GM18505 (cell line): Measurements from ENCODE around the gene SPATA6L.

Experiments used
- ATAC-seq: cut with Tn5 transposase; IDR thresholded peaks from one replicate; pipeline ENCODE4 v1.9.1; 2021; ENCODE audit not compliant: unreplicated experiment
- POLR2A ChIP-seq: IDR thresholded peaks from 4 replicates; pipeline ENCODE4 v1.6.1; 2011; ENCODE audit warnings: borderline replicate concordance; ENCODE audit not compliant: insufficient read depth, insufficient read length; ENCODE audit errors: extremely low read depth

The SPATA6L gene

DNA sequence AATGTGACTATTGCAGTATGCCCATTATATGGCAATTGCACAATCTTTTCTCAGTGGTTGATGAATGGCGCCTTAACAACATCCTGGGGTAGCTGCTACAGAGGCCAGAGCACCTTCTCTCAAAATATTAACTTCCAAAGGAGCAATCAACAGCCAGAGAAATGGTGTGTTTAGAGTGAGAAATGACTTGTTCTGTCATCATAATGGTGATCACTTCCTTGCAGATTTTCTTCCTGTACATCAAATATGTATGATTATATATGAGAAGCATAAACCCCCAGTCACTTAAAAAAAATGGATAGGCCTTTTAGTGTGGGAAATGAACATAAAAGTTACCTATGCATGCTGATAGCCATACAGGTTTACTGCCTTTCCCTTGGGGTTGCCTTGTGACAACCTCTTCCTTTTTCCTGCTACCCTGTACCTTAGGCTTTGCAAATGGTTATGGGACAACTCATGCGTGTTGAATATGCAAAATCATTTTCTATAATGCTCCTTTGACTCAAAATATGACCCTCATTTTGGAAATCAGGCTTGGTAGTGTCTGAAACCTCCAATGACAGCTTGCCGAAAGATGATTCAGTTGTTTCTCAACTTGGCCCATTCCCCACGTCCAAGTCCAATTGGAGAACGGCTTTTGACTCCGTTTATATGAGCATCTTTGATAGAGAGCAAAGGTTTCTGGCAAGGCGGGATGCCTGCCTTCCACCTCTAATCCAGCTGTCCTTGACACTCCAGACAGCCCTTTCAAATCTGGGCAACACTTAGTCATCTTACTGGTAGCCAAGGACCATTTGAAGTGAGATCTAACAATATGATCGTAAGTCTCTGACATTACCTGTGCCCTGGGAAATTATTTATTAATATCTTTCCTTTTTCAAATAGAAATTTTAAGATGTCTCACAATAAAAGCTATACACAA lies 106.8 kb downstream of the SPATA6L start:
- TF ChIP-seq POLR2A: peak; percentile 16
- peak; percentile 77 for ATAC-seq

DNA sequence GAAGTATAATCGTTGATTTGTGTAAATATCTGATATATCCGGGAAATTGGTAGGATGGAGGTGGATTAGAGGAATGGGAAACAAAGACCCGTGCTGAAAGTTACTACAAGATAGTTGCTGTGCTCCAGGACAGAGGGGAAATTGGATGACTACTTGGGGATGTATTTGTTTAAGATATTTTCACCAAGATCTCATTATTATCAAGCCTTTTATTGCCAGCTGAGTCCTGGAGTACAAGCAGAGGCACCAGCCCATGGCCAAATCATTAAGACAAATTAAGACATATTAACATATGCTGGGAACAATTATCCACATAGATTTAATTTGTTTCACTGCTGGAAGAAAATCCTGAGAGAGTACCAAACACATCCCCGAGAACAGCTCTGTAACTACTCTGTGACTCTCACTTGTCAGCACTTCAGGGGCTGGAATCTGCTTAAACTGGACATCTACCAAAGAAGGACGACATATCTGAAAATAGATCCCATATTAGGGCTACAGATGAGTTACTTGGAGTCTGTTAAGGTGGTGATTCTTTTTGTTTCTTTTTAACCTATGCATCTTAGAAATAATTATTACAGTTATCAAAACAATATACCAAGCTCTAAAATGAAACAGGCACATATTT lies 107.8 kb downstream of the SPATA6L start:
- TF ChIP-seq POLR2A: no peak
- no peak for ATAC-seq

DNA sequence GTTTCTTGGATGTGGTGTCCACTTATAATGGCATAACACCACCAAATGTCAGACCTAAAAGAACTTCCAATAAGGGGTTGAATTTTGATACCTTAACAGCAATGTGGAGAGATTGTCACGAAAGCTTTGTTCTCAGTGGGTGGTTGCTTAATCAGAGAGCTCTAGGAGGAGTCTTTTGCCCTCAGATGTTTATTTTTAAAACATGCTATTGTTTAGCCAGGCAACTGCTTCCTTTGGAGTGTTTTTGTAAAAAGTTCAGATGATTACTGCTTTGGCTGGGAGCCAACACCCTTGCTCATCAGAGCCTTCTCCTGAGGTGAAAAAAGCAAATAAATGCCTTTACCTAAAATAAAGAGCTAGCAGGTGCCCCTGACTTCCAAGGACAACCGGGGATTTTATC lies 111.0 kb downstream of the SPATA6L start:
- no peak for ATAC-seq
- TF ChIP-seq POLR2A: no peak

DNA sequence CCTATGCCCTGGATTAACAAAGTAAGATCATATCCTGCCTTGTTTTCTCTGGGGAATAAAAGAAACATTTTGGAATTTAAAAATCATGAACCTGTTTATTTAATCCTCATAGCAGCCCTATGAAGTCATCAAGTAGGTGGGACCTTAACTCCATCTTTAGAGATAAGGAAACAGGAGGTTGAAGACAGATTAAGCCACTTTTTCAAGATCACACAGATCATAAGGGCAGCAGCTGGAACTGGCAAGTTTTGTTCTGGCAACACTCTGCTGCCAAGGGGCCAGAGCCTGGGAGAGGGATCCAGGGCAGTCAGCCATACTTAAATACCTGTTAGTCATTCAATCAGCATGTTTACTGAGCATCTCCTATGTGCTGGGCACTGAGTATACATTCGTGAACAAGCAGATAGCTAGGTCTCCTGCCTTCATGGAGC lies 112.3 kb downstream of the SPATA6L start:
- no peak for TF ChIP-seq POLR2A

DNA sequence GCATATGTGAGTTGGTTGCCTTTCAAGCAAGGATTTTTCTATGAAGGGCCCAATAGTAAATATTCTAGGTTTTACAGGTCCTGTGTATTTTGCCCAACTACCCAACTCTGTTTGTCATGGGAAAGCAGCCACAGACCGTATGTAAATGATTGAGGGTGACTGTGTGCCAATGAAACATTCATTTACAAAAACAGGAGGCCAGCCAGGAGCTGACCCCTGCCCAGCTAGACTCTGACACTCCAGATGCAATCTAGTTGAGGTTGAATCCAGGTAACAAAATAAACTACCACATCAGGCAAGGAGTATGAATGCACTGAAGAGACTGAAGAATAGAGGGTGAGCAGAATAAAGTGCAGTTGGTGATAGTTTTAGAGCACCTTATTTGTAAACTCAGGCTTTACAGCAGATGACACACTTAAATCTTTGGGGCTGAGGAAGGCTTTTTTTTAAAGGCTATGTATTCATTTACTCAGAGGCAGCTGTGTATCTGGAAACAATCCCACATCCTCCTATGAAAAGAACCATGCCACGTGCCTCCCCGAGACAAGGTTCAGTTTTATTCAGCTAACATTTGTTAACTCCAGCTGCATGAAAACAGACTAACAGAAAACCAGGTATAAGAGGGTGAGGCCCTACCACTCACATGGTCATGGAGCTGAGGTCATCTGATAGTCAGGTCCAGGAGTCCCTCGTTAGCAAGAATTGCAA lies 115.3 kb downstream of the SPATA6L start:
- no peak for TF ChIP-seq POLR2A
- no peak for ATAC-seq

More for the DNA sequence above, 112.3 kb downstream of the SPATA6L start:
- ATAC-seq: no peak

DNA sequence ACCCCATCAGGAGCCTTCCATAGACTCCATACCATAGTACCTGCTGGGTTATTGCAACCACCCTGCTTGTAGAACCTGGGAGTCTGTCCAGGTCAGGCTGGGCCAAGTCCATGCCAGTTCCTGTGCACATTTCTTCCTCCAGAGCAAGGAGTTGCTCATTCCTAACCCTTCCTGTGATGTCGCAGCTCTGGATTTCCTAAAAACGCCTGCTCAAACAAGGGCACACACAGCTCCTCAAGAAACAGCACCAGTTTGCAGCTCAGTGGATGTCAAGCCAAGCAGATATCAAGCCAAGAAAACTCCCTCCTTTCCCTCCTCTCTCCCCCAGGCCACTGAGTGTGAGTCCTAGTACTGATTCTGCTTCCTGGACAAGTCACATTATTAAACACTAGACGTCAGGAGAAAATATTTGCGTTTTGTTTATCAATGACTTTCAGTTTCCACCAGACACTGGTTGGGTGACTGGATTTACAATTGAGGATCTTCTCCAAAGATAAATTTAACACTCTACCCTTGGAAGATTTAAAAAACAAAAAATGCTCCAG lies 116.5 kb downstream of the SPATA6L start:
- TF ChIP-seq POLR2A: no peak
- no peak for ATAC-seq

DNA sequence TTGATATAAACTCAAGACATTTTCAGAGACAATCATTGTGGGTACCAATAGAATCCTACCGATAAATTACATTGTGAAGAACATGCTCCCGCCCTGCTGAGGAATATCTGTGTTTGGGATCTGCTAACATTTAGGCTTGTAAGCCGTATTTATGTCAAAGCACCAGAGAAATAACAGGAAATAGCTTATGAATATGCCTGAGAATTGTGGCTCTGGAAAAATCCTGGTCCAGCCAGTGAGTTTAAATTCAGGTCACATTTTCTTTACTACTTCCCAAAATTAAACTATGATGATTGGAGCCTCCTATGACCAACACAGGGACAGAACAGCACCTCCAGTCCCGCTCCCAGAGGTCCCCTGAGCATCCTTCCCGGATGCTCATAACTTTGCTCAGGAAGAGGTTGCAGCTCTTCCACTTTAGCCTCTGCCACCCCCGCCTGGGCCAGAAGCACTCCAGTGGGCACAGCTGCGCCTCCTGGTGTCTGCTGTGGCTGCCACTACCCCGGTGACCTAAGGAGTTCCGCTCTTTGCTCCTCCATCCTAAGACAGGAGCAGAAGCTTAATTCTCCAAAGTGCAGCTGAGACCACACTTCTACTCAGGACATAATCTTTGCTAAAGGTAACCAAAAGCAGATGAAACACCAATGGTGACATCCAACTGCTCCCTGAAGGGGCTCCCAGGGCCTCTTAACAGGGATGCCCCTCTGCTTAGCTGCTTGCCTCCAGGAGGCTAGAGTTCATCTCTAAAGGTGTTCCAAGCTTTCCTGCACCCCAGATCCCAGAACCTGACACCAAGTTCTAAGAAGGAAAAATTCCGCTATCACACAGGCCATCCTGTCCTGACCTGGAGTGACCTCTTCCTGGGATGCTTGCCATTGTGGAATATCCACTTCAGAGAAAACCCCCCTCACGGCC lies 117.2 kb downstream of the SPATA6L start:
- no peak for ATAC-seq
- TF ChIP-seq POLR2A: no peak
